BE2C (cell line): ENCODE data around the gene CBX4.

Experiments used
- DNase-seq: peaks from one replicate; pipeline ENCODE4 v3.0.0-alpha.2; 2020
- H3K27me3 ChIP-seq: fragments of 250-450 bp; sonication (Bioruptor Pico); 2 replicates; pipeline ENCODE4 v1.5.1; 2020; ENCODE audit warnings: mild to moderate bottlenecking
- H3K36me3 ChIP-seq: fragments of 250-450 bp; sonication (Bioruptor Pico); 2 replicates; pipeline ENCODE4 v1.5.1; 2020; ENCODE audit warnings: mild to moderate bottlenecking
- H3K4me1 ChIP-seq: fragments of 250-450 bp; sonication (Bioruptor Pico); 2 replicates; pipeline ENCODE4 v1.5.1; 2020
- H3K4me3 ChIP-seq: 2 replicates; pipeline ENCODE4 v1.5.1; 2011; ENCODE audit warnings: low read depth, low read length
- H3K9me3 ChIP-seq: fragments of 250-450 bp; sonication (Bioruptor Pico); 2 replicates; pipeline ENCODE4 v1.5.1; 2020
- TF ChIP-seq, protein P1 (sequence below): IDR thresholded peaks from 2 replicates; pipeline ENCODE4 v1.5.1; 2012; ENCODE audit warnings: mild to moderate bottlenecking, low read depth, low read length

CBX4 gene

DNA sequence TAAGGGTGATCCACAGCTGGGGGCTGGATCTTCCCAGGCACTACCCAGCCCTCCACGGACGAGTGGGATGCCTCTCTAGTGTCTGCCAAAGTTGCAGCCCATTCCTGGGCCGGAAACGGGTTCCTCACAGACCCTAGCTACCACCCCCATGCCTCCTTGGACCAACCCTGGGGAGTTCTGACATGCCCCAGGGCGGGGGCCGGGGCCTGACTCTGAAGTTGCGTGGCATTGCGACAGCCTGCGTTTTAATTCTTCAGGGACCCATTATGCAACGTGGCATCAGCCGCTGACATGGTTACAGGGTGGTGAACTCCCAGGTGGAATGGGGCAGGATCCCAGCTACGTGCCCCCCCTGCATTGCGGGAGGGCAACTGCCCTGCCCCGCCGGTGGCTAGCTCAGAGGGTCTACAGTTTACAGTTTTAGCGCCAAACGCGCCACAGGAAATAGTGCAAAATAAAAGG lies 2.7 kb downstream of the CBX4 start:
- Histone ChIP-seq H3K36me3 (peaks cover 15% of the 10 kb centered on the region), H3K4me1 (peaks cover 8% of the 10 kb centered on the region; the same call in 1 of the 2 replicates), H3K4me3 (peak overlapping the region; percentile 84), H3K27me3 (peaks cover 21% of the 10 kb centered on the region), H3K9me3 (peaks cover 3% of the 10 kb centered on the region; the same call in 1 of the 2 replicates)
- TF ChIP-seq, protein P1, sequence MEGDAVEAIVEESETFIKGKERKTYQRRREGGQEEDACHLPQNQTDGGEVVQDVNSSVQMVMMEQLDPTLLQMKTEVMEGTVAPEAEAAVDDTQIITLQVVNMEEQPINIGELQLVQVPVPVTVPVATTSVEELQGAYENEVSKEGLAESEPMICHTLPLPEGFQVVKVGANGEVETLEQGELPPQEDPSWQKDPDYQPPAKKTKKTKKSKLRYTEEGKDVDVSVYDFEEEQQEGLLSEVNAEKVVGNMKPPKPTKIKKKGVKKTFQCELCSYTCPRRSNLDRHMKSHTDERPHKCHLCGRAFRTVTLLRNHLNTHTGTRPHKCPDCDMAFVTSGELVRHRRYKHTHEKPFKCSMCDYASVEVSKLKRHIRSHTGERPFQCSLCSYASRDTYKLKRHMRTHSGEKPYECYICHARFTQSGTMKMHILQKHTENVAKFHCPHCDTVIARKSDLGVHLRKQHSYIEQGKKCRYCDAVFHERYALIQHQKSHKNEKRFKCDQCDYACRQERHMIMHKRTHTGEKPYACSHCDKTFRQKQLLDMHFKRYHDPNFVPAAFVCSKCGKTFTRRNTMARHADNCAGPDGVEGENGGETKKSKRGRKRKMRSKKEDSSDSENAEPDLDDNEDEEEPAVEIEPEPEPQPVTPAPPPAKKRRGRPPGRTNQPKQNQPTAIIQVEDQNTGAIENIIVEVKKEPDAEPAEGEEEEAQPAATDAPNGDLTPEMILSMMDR = no peak
- no peak for DNase-seq

DNA sequence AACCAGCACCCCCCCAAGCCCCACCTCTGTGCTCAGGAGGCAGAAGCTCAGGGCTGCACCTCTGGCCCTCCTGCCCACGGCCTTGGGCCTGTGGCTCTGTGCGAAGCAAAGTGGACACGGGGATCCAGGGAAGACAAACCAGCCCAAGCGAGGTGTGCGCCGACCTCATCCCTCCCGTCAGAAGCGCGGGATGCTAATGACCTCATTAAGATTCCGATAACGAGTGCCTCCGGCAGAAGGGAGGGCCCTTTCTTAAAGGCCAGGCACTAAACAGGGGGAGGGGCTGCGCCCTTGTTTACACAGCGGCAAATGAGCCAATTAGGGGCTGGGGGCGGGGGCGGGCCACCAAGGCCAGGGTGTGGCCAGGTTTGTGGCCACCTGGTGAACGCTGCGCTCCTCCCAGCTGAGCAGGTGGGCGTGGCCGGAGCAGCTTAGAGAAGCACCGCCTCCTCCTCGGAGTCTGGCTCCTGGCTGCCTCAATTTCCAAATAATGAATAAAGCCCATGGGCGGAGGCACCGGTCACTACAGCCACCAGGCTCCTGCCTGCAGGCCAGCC lies 3.2 kb downstream of the CBX4 start:
- TF ChIP-seq, protein P1 = no peak
- peaks cover 15% of the 10 kb centered on the region for H3K27me3 ChIP-seq
- no peak overlapping the region for H3K4me3 ChIP-seq
- H3K36me3 ChIP-seq = peaks cover 15% of the 10 kb centered on the region
- DNase-seq = no peak
- H3K4me1 ChIP-seq = peaks cover 8% of the 10 kb centered on the region; the same call in 1 of the 2 replicates
- peaks cover 3% of the 10 kb centered on the region; the same call in 1 of the 2 replicates for H3K9me3 ChIP-seq

DNA sequence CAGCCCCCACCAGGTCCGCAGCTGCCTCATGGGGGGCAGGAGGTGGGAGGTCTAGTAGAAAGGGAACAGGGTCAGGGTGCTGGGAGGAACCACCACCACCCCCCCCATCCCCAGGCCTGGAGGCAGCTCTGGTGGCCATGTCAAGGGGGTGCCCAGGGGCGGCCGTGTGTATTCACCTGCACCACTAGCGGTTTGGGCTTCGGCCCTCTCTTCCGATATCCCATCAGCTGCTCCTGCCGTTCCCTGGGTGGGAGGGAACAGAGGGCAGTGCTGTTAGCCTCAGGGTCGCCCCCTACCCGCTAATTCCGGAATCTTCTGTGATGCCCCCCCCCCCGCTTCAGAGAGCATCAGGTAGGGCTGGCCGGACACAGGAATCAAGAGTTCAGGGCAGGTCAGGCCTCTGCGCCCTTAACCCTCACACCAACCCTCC lies 3.8 kb downstream of the CBX4 start:
- H3K4me3 ChIP-seq = no peak overlapping the region
- peaks cover 3% of the 10 kb centered on the region; the same call in 1 of the 2 replicates for H3K9me3 ChIP-seq
- peaks cover 10% of the 10 kb centered on the region for H3K27me3 ChIP-seq
- peaks cover 15% of the 10 kb centered on the region for H3K36me3 ChIP-seq
- no peak for DNase-seq
- peaks cover 8% of the 10 kb centered on the region; the same call in 1 of the 2 replicates for H3K4me1 ChIP-seq
- TF ChIP-seq, protein P1 = no peak

DNA sequence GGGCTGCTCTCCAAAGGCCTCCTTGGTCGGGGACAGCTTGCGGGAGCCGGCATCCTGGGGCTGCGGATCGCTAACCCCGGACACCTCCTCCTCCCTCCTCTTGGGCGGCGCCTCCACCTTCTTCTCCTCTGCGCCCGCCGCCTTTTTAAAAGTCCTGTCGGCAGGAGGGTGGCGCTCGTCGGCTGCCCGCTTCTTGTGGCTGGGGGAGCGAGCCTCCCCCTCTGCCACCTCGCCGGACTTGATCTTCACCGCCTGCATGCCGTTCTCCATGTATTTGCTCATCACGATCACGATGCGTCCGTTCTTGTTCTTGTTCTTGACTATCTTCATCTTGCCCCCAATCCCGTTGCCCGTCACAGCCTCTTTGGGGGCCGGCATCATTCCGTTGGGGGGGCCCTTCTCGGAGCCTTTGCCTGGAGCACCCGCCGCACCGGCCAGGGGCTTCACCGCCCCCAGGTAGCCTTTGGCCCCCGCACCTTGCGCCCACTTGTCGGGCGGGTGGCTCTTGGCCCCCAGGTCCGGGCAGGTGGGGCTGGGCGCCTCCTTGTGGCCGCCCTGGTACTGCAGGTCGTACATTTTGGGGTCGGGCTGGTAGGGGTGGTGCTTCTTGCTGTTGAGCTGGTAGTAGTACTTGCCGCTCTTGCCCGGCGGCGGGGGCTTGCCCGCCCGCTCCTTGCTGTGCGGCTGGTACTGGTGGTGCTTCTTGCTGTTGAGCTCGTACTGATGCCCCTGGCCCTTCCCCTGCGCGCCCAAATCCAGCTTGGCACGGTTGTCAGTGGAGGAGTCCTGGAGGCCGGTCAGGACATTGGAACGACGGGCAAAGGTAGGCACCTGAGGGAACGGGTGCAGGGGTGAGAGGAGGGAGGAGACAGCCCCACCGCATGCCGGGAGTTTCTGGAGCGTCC lies 4.4 kb downstream of the CBX4 start:
- DNase-seq = no peak
- Histone ChIP-seq H3K4me3 (no peak overlapping the region), H3K9me3 (no peaks in the 10 kb centered on the region), H3K36me3 (peaks cover 15% of the 10 kb centered on the region), H3K4me1 (peaks cover 8% of the 10 kb centered on the region; the same call in 1 of the 2 replicates), H3K27me3 (peaks cover 3% of the 10 kb centered on the region)
- TF ChIP-seq, protein P1 = peak; percentile 68

DNA sequence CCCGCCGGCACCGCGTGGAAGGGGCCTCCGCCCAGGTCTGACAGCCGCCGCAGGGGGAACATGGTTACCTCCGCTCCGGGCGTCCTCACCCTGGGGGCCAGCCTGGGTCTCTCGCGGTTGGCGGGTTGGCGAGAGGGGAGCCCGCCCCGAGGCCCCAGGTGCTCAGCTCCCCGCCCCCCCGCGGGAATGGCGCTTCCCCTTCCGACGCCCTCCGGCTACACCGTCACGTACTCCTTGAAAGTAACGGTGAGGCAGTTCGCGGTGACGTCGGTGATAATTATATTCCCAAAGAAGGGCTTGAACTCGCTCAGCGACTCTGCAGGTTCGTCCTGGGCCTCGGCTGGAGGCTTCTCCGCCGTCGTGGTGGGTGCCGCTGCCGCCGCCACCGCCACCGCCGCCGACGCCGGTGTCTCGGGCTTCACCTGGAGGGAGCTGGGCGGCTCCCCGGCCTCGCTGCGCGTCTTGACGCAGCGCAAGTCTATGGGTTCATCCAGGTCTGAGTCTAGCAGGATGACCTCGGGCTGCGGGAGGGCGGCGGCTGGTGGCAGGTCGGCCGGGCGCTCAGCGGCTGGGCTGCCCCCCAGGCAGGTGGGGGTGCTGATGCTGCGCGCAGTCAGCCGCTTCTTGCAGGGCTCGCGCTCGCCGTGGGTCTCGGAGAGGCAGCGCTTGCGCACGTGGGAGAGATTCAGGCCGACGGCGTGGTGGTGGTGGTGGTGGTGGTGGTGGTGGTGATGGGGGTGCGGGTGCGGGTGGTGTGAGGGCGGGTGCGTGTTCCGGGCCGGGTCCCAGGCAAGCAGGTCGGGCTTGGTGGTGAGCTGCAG lies 5.3 kb downstream of the CBX4 start:
- Histone ChIP-seq H3K36me3 (peaks cover 15% of the 10 kb centered on the region), H3K27me3 (no peaks in the 10 kb centered on the region), H3K4me1 (peaks cover 10% of the 10 kb centered on the region; the same call in 1 of the 2 replicates), H3K4me3 (no peak overlapping the region), H3K9me3 (no peaks in the 10 kb centered on the region)
- DNase-seq = no peak
- TF ChIP-seq, protein P1 = no peak
